ENCODE results near the gene PIEZO1.

PIEZO1 gene

DNA sequence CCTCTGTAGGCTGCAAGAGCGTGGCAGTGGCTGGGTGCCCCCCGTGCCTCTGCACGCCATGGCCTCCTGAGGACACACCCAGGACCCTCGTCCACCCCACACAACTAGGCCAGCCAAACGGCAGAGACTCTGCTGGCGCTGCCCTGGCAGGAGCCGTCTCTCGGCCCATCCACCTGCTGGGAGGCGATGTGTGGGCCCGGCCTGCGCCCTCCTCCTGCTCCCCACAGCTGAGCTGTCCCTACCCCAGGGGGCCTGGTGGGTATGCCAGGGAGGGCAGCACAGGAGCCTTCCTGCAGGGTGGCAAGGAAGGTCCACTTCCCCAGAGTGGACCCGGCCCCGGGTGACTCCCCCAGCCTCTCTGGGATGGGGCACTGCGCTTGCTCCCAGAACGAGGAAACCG lies 85.8 kb downstream of the PIEZO1 start:
- DNase-seq = no peak

DNA sequence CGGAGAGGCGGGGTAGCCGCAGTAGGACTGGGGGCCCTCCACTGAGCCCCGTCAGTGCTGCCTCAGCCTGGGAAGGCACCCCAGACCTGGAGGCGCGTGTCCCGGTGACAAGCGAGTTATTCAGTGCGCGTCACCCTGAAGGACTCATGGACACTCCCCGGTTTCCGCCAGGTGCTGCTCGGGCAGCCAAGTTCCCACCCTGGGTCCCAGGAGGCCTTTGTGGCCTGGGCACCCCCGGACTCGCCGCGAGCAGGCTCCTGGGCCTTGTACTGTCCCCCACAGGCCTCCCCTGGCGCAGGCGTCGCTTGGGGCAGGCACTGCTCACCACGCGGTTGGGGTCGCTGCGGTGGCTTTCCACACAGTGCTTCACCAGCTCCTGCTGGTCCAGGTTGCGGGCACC lies 86.4 kb downstream of the PIEZO1 start:
- no peak for DNase-seq

DNA sequence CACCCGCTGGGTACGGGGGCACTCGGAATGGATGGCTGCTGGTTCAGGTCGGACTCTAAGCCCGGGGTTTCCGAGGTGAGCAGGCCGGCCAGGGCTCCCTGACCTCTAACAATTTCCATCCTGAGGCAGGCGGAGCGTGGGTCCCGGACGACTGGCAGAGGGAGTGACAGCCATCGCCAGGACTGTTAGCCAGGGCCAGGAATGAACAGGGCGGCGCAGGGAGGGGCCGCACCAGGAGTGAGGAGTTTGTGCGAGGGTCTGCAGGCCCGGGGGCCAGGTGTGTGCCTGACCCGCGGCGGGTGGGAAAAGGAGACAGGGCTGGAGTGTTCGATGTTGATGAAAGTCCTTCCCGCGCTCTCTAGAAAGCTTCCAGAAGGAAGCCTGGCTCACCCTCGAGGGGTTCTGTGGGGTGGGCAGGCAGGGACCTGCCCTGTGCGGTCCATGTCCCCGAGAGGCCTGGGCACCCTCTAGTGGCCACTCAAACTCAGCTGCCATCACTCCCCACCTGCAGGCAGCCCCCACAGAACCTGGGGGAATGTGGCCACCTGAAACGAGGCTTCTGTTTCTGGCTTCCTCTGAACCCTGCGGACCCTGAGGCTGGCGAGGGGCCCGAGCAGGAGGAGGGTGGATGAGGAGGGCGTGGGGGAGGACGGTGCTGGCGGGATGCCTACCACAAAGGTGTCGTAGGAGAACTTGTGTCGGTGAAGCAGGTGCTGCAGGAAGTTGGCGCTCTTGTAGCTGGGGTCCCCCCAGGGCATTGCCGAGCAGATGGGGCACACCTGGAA lies 87.0 kb downstream of the PIEZO1 start:
- peak; percentile 57 for DNase-seq

DNA sequence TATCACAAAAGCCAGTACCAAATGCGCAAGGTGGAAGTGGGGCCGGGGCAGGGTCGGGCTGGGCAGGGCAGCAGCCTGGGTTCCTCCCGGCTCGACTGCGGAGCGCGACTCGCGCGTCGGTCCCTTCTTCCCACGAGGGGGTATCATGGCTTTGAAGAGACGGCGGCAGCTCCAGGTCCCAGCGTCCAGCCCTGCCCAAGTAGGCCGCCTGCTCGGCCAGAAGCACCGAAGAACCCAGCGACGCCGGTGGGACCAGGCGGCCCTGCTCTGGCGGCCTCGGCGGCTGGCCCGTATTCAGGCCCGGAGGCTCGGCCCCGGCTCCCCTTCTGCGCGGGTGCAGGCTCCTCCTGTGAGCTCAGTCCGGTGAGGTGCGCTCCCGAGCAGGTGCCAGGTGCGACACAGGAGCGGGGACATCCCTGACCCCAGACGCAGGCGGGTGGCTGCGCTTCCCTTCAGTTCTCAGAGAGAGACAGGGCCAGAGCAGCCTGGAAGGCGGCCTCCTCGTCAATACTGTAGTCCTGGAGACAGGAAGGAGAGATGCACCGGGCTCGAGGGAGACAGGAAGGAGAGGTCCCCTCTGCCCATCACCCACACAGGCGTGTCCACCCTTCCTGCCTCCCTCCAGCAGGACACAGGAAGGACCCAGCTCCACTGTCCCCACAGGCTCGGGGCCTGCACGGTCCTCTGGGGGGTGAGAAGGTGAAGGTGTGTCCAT lies 87.7 kb downstream of the PIEZO1 start:
- no peak for DNase-seq

DNA sequence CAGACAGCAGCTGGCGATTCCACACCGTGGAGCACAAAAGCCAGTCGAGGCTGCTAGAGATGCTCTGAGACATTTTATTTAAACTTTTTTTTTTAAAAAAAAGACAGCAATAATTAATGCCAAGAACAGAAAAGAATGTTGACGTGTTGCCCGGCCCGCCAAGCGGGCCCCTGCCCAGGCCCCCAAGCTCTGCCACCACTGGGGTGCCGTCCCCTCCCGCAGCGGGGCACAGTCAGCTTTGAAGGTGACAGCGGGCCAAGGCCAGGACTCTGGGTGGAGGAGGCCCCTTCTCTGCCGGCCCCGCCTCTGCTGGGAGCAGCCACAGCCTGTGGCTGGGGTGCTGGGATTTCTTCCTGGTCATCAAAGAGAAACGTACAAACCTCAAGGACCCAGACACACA lies 88.6 kb downstream of the PIEZO1 start:
- DNase-seq = no peak

DNA sequence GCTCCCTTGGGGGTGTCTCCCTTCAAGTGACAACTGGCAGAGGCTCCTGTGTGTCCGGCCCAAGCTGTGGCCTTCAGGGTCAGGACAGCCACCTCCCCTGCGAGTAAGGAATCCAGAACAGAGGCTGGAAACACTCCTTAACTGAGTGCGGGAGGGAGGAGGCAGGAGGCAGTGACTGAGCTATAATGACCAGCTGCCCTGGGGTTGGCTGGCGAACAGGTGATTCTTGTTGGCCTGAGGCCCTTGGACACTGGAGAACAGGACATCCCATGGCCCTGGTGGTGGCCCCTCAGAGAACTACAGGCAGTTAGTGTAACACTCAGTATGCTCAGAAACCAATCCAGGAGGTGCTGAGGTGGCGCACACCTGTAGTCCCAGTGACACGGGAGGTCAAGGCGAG lies 89.3 kb downstream of the PIEZO1 start:
- no peak for DNase-seq

DNA sequence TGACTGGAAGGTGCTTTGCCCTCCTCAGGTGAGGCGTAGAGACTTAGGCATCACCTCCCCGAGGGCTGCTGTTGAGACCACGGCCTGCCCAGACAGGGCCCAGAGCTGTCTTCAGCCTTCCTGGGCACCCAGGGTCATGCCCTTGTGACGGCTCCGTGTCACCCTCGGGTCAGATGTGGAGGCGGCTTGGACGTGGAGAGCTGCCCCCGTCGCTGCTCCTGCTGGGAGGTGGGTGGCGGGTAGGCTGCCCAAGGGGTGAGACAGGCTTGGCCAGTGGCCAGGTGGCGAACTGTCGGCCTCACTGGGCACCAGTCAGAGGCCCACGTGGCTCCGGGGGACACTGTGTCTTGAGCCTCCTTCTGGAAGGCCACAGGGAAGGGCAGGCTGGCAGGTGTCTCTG lies 89.8 kb downstream of the PIEZO1 start:
- no peak for DNase-seq

DNA sequence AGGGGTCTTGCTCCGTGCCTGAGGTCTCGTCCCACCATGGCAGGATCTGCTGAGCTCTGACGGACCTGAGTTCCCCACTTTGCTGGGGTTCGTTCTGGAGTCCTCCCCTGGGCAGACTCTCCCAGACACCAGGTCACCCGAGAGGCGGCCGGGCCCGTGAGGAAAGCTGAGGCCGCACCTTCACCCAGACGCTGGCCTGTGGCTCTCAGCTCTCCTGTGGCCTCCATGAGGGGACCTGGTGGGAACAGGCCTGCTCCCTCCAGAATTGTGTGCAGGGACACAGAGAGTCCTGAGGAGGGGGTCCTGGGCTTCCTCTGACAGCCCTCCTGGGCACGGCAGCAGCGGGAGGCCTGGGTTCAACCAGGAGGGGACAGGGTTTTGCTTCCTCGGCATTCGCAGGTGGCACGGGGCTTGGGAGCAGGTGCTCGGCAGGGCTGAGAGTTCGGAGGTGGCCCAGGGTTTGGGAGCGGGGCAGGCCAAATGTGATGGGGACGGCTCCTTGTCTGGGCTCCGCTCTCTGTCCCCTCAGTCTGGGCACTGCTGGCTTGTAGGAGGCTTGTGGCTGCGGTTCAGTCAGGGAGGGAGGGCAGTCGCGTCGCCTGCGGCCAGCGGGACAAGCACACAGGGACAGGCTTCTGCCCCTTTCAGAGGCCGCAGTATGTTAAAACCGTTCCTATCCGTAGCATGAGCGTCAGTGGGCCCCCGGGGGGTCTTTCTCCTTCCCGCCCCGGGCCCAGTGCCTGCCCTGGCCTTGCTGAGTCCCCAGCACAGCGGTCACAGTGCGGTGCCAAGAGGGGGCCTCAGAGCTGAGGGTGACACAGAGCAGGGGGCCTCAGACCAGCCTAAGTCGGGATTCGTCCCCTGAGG lies 90.6 kb downstream of the PIEZO1 start:
- no peak for DNase-seq

DNA sequence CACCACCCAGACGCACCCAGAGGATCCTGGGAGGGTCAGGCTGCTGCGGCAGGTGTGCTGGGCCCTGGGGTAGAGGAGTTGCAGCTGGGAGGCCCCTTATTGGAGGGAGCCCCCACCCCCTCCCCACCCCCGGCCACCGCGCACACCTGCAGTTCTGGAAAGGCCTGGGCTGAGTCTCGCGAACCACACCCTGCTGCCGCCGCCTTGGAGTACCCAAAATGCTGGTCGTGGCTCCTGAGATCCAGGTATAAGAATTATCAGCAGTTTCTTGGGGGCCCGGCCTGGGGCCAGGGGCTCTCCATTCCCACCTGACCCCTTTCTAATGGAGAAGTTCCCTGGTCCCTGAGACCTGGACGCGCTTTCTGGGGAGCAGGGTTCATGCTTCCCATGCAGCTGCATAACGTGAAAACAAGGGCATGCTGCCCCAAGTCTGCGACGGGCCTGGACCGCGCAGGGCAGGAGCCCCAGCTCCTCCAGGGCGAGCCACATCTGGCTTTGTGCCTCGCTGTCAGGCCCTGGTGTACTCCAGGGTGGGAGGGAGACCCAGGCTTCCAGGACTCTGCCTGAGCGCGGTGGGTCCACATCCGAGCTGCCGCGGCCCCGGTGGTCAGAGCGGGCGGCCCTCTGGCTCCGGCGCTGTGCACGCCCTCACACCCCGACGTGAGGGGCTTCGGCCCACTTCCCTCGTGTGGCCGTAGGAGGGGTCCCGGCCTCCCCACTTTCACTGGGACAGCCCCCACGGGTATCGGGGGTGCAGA lies 91.4 kb downstream of the PIEZO1 start:
- no peak for DNase-seq

DNA sequence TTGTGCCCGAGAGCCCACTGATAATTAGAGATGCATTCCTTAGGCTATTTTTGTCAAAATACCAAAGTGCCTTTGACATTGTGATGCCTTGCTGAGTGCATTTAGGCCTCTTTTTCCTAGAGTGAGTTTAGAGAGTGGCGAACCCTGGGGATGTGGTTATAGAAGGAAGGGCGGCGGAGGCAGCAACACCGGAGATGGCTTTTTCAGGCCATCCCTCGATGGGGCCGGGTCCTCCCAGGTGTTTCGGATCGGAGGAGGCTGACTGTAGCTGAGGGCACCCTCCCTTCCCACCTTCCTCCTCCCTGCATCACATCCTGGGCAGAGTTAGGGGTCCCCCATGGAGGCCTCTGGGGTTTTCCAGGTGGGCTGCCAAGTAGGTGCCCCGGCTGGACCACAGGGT lies 92.2 kb downstream of the PIEZO1 start:
- peak; percentile 36 for DNase-seq

DNA sequence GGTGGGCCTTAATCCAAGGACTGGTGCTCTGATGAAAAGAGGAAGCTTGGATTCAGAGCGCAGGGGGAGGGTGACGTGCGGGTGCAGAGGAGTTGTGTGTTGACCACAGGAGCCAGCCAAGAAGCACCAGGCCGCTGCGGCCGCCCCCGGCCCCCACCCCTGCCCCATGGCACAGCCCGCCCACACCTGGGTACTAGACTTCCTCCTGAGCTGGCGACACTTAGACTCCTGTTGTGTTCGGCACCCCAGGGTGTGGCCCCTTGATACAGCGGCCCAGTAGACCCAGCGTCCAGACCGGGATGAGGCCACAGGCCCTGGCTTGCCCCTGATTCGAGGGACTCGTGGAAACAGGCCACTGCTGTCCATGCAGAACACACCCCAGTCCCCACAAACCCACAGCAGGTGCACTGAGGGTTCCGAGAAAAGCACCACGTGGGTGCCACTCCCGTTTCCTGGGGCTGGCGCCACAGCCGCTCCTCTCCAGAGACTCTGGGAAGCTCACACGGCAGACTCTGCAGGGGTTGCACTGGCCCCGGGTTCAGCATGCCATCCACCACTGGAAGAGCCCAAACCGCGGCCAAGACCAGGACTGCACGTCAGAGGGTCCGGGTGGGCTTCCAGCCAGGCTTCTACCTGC lies 93.0 kb downstream of the PIEZO1 start:
- DNase-seq = peak; percentile 57

DNA sequence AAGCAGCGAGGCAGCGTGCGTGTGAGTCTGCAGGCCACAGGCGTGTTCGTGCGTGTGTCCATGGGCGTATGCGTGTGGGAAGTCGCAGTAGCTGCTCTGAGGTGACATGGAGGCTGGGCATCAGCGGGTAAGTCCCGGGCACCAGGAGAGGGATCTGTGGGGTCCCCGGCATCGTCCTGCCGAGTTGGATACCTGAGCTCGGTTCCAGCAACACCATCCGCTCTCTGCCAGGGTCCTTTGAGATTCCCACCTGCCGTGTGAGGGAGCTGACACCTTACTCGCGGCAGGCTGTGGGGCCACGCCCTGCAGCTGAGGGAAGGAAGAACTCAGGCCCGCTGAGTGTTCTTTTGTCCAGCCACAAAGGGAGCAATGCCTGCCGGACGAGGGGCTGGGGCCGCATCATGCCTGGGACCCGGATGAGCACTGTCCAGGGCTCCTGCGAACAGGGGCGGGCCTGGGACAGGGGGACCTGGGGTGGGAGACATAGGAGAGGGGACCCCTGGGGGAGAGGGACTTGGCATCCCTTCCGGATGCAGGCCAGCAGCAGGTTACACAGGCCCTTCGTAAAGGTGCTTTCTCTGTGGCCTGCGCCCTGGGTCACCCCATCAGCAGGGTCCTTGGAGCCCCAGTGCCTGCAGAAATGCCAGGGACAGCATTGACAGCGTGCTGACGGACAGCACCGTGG lies 93.7 kb downstream of the PIEZO1 start:
- no peak for DNase-seq

DNA sequence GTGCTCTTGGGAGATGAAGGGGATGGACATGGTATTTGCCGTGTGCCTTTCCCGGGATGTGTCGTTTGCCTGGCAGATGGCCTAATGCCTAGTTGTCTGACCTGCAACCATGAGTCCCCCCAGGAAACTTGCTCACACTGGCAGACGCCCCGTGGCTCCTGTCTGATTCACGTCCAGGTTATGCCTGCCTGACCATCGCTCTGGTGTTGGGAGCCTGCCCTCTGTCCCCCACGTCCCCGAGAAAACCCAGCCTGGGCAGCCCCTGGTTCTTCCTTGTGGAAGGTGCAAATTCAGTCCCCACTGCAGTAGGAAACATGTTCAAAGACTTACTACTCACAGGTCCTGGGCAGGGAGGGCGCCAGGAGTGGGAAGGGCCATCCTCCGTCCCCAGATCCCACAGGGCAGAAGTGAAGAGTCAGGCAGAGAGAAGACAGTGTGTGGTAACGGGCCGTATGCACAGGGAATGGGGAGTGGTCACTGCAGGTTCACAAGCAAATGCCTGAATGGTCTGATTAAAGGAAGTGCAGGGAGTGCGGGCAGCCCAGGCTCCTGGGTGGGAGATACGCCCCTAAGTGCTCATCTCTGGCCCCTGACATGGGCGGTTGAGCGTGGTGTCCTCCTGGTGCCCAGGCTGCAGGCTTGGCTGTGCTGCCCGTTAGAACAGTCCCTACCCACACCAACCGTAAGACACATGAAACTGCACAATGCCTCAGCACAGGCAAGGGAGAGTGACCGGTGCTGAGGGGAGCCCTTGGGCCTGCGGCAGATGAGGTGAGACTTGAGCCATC lies 94.5 kb downstream of the PIEZO1 start:
- DNase-seq = no peak

DNA sequence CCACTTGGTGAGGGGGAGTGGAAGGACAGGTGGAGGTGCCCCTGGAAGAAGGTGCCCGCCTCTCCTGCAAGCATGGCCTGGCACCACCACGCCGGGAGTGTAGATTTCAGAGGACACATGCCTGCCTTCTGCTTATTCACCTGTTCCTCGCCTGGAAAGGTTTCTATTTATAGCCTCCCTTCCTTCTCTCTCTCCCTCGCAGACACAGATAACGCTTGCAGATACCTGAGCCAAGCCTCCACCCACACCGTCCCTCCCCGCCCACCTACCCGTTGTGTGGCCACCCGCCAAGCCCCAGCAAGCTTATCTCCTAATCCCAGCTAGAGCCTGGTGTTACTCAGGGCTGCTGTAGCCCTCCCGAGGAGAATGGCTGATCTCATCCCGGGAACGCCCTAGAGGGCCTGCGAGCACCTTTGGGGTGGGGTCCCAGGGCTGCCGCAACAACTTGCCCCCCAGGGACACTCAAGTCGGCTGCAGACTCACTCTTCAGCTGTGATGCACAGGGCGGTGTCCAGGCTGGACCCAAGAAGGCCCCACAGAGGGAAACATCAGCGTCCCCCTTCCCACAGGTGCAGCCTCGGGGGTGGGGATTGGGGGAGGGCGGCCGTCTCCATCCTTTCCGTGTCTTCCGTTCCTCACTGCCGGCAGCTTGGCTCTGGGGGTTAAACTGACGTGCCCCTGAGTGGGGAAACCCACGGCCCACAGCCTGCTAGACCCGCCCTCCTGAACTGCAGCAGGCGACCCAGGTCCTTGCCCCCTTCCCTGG lies 96.8 kb downstream of the PIEZO1 start:
- DNase-seq = no peak

DNA sequence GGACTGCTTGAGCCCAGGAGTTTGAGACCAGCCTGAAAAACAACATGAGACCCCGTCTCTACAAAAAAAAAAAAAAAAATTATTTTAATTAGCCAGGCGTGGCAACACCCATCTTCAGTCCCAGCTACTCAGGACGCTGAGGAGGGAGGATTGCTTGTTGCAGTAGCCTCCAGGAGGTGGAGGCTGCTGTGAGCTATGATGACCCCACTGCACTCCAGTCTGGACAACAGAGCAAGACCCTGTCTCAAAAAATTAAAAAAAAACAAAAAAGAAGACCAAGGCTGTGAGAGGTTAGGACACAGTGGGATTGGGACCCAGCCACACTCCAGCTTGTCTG lies 97.4 kb downstream of the PIEZO1 start:
- DNase-seq = no peak

DNA sequence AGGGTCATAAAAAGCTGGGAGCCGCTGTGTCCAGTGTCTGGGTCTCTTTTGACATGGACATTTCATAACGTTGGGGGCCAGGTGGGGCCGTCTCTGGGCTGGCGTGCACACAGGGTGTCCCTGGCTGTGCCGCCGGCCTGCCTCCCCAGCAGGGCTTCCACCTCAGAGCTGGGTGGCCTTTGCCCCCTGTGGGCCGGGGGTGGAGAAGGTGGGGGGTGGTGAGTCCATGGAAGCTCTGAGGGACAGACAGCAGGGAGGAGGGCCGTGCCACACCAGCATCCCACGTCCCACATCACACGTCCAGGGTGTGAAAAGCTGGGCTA lies 97.8 kb downstream of the PIEZO1 start:
- DNase-seq = no peak

DNA sequence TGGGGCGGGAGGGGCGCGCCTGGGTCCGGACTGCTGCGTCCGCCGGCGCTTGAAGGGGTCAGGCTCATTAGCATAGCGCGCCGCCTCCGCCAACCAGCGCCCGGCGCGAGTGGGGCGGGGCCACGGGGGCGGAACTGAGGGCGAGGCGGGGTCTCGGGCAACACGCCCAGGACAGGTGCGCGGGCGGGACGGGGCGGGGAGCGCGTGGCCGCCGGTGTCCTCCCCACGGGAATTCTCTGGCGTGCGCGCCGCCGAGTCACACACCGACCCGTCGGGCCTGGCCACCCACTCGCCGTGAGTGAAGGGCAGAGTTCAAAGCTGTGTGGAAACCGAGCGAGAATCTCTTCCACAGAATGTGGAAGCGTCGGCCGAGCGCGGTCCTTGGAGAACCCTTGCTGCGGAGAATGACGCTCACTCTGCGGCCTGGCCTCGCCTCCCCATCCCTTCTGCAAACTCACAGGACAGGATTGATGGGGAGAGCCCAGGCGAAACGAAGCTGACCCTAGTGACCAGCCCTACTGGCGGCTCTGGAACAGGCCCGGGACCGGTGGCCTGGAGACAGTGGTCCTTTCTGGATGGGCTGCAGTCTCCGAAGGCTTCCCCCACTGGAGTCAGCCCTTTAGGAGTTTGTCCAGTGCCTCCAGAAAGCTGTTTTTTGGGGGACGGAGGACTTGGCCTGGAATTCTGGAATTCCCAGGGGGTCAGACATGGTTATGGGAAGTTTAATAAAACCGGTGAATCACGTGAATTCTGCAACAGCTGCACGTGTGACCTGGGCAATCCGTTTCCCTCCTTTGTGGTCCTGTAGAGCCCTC lies 98.4 kb downstream of the PIEZO1 start, which contains the start of gene SNAI3:
Gene SNAI3, minus strand, starts transcription at position 69 of the 815 bp plus-strand sequence. CDS start 101 bp downstream, outside the sequence.
- DNase-seq = peak; percentile 88

DNA sequence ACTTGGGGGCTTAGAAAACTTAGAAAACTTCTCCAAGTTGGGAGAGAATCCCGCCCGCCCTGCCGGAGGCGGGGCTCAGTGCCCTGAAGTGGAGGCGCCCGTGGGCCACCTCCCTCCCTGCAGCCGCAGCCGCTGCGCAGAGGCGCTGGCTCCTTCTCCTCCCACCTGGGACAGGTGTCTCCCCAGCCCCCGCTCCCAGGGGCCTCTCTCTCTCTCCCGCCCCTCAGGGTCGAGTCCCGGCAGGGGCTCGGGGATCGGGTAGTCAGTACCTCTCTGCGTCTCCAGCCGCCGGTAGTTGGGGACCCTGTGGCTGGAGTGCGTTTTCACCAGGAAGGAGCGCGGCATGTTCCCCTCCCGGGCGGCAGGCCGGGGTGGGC lies 99.0 kb downstream of the PIEZO1 start:
- DNase-seq = peak; percentile 63
